HG03103 (cell line): ENCODE measurements around the gene NRG2.

ENCODE experiments used
- ATAC-seq: cut with Tn5 transposase; IDR thresholded peaks from one replicate; pipeline ENCODE4 v1.9.1; 2021; ENCODE audit warnings: low read depth; ENCODE audit not compliant: unreplicated experiment

Gene NRG2

GRCh38 chr5:139952574-139952973, 90.5 kb downstream of the NRG2 start:
- ATAC-seq = no peak

DNA sequence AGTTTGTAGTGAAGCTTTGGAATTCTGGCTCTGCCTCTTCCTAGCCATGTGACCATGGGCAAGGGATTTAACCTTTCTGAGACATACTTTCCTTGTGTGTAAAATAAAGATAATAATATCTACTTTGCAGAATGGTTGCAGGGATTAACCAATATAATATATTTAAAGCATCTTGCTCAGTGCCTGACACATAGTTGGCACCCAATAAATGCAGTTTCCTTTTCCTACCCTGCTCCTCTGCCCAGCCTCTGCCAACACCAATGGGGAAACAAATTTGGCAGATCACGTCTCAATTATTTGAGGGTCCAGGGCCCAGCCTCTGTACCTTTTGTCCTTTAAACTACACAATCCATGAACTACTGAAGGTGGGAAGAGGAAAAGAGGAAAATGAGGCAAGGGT, 91.1 kb downstream of the NRG2 start:
- ATAC-seq = no peak

DNA sequence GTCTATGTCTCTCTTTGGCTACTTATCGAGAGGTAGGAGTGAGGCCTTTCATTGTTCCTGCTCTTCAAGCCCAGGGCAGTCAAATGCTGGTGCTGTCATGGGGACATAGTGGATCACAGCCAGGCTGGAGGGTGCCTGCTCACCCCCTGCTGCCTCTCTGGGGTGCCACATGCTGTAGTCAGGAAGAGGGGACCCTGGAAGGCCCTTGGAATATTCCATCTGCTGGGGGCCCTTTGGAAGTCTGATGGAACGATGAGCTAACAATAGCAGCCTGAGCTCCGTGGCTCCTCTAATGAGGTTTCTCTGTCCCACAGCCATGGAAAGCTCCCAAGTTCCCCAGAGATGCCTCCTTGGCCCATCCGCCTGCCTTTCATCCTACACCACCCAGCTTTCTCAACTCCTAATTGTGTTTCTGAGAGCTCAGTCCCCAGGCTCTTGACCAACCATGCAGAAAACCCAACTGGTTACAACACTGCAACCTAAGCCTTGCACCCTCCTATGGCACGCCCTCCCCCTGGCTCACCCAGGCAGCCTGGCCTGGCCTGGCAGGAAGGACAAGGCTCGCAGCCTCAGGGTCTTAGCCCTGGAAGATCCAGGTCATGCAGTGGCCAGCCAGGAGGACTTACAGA, 91.7 kb downstream of the NRG2 start:
- ATAC-seq = no peak

DNA sequence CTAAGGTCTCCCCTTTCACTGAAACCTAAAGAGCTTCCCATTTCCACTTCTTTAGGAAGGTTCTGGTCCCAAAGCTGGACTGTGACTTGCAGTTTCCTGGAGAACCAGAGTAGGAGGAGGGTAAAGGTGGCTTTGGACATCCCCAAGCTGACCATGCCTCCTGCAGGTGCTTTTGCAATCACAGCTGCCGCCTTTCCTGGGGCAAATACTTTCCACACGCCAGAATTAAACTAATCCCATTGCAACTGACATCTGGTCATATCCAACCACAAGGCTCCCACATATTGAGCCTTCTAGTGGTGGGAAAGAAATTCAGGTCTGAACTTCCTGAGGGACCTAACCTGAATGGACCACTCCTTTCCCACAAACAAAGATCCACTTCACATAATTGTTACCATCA, 92.7 kb downstream of the NRG2 start:
- no peak for ATAC-seq

- ATAC-seq = no peak
Observed at GRCh38 chr5:139949710-139950109, 93.4 kb downstream of the NRG2 start.

GRCh38 chr5:139947727-139948126, 95.4 kb downstream of the NRG2 start:
- no peak for ATAC-seq

- no peak for ATAC-seq
Observed at GRCh38 chr5:139946440-139946839, 96.7 kb downstream of the NRG2 start.

DNA sequence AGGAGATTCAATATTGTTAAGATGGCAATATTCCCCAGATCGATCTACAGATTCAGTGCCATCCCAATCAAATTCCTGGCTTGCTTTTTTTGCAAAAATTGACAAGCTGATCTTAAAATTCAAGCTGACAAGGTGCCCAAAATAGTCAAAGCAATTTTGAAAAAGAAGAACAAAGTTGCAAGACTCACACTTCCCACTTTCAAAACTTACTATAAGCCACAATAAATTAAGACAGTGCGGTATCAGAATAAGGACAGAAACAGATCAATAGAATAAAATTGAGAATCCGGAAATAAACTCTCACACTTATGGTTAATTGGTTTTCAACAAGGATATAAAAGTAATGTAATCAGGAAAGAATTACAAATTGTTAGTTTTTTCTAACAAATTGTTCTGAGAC, 97.1 kb downstream of the NRG2 start:
- ATAC-seq = no peak

GRCh38 chr5:139942243-139942642, 100.9 kb downstream of the NRG2 start:
- no peak for ATAC-seq

GRCh38 chr5:139930406-139930805, 112.7 kb downstream of the NRG2 start:
- ATAC-seq = no peak

GRCh38 chr5:139926797-139927503, 116.1 kb downstream of the NRG2 start:
- ATAC-seq = no peak

GRCh38 chr5:139925650-139926640, 117.2 kb downstream of the NRG2 start:
- no peak for ATAC-seq

DNA sequence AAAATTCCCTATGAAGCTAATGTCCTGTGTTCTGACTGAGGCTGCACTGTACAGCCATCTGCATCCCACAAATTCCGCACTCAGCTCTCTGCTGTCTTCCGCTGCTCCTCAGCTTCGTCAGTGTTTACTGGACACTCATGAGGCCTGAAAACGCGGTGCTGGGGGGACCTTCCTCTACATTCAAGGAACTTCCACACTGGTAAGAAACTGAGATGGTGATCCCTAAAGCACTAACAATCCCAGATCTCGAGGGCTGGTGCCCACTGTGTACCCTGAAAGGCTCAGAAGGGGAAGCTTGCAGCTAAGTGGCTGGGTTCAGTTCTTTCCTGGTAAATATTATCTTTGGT, 117.9 kb downstream of the NRG2 start:
- no peak for ATAC-seq

GRCh38 chr5:139924294-139925215, 118.5 kb downstream of the NRG2 start:
- ATAC-seq = no peak

DNA sequence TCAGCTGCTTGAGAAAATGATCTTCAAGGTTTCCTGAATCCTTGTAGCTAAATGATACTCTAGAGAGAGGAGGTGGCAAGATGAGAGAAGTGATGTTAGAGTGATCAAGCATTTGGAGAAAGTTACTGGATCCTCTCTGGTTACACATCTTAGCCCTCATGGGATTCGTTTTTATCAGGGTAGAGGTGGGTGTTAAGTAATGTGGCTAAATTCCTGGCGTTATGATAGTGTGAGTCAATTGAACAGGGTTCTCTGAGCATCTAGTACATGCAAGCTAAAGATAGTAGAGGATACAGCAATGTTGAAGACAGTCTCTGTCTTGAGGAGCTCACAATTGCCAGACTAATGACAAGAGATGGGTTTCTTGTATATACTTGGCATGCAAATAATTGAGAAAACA, 123.8 kb downstream of the NRG2 start:
- ATAC-seq = no peak

DNA sequence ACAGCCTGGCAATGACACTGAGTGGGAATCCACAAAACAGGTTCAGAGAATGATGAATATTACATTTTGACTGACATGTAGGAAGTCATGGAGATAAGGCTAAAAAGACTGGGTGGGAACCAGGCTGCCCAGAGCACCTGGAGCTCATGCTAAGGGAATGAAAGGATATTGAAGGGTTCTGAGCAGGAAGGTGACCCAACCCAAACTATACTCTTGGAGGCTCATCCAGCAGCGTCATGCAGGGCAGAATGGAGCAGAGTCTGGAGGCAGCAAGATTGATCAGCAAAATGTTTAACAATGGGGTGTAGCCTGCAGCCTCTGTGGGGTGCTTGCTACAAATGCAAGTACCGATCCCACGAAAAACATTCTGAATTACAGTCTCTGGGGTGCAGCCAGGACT, 127.3 kb downstream of the NRG2 start:
- ATAC-seq = no peak

- no peak for ATAC-seq
Observed at GRCh38 chr5:139915266-139915665, 127.8 kb downstream of the NRG2 start.

DNA sequence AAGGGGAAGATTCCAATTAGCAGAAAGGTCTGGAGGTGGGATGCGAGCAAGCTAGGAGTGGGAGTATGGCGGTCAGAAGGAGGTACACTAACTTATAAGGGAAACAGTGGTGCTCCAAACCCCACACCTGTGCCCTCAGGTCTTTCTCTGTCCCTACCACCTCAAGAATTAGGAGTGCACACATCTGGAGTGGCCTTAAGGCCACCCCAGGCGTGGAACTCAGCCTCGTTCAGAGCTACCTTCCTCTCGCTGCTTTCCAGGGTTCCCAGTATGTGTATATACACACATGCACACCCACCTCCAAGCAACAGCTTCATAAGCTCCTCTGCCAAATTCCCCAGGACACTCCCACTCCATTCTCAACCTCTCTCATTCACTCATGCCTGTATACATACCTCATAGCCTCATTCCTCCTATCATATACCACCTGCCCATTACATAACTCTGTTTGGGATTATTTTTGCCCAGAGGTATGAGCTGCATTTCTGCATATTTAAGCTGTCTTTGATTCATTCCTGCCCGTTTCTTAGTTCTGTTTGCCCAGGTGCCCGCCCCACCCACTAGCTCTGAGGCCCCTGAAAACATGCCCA, 128.8 kb downstream of the NRG2 start:
- ATAC-seq = no peak

DNA sequence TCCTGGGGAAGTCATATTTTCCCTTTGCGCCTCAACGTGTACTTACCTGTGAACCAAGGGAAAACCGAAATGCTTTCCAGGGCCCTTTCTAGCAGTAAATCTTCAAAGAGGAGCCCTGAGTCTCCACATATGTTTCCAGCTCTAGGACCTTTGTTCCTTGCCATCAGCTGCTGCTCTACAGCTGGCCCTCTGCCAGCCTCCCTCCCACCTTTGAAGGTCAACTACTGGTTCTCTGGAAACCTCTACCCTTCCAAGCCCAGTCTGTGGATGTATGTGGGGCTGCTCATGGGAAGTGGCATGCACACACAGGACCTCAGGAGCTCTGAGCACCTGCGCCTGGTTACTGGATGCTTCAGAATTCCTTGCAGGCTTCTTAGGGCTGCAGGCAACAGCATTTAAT, 130.3 kb downstream of the NRG2 start:
- no peak for ATAC-seq

GRCh38 chr5:139912158-139912557, 130.9 kb downstream of the NRG2 start:
- ATAC-seq = no peak
